Measurements from ENCODE around the gene CD274.

The CD274 gene

DNA sequence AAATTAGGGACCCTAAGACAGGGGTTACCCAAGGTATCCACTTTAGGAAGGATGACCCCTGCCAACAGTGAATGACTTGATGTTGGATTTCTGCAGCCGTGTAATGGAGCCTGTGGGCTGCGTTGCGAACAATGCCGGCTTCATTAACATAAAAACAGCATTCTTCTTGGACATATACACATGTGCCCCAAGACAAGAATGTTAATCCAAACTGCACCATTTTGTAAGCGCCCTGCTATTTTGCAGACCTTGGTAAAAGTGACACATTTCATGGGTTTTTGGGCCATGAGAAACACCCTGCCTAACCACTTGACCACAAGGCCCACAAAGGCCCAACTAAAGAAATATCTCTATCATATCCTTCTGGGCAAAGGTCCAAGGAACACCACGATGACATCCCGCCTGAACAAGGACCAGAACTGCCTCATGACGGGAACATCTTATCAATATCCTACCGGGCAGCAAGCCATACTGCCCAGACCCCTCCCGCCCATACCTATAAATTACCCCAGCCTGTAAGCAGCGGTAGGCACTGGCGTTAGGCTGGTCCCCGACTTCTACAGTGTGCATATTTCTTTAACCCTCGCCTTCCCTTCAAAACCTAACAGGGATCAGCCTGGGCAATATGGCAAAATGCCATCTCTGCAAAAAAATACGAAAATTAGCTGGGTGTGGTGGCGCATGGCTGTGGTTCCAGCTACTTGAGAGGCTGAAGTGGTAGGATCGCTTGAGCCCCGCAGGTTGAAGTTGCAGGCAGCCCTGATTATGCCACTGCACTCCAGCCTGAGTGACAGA, 50.3 kb downstream of the CD274 start:
- peak; percentile 60 for DNase-seq (ENCODE audit: low read depth)

DNA sequence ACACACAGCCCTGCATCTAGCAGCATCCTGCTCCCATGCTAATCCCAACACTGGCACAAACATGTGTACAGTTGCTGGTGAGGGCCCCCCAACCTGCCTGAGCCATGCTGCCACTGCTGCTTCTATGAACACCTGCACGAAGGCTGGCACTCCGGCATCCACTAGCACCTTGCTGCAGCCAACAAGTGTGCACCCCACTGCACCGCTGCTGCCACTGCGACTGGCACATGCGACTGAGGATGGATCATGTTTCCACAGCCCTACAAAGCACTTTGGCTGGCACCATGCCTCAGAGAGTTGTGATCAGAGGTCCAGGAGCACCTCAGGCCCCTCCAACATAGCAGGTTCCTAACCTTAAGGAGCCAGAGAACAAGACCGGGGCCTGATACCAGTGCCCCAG, 52.2 kb downstream of the CD274 start:
- no peak for DNase-seq (ENCODE audit: low read depth)

DNA sequence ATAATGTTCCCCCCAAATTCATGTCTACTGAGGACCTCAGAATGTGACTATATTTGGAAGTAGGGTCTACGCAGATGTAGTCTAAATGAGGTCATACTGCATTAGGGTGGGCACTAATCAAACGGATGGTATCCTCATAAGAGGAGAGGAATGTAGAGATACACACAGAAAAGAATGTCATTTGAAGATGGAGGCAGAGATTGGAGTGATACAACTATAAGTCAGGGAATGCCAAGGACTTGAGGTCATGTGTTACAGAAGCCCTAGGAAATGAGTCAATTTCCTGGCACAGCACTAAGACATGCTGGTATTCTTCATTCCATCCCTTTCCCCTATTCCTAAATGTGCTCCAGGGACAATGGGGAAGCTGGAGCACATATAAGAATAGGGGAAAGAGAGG, 59.2 kb downstream of the CD274 start:
- peak; percentile 98 for DNase-seq (ENCODE audit: low read depth)

DNA sequence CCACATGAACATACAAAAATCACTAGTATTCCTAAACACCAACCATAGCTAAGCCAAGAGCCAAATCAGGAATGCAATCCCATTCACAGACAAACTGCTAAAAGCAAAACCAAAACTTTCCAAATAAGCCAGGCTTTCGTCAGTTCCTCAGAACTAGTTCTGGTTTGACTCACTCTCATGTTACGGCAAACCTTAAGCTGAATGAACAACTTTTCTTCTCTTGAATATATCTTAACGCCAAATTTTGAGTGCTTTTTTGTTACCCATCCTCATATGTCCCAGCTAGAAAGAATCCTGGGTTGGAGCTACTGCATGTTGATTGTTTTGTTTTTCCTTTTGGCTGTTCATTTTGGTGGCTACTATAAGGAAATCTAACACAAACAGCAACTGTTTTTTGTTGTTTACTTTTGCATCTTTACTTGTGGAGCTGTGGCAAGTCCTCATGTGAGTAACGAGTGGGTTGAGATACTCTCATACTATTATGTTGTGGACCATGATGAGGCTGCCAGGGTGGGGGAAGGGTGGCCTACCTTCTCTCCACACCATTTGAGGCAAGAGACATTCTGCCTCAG, 60.1 kb downstream of the CD274 start, which contains the start of gene PDCD1LG2:
Gene PDCD1LG2 (plus strand): TSS at position 172 of the 572 bp plus-strand sequence. CDS start 12,016 bp downstream, outside the sequence.
- no peak for DNase-seq (ENCODE audit: low read depth)

DNA sequence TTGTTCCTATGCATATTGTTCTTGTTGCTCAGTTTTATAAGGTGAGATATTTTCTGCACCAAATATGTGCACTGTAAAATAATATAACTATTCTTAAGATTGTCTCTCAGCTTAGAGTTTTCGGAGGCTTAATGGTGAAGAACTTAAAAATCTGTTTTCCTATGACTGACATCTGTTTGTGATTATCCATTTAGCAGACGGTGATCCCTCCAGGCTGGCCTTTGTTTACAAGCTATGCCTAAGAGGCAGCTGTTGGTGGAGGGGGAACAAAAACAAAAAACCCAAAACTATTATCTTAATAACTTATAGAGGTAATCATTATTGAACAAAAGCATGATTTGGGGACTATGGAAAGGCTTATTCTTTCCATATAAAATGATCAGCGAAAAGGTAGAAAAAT, 60.6 kb downstream of the CD274 start:
- no peak for DNase-seq (ENCODE audit: low read depth)

DNA sequence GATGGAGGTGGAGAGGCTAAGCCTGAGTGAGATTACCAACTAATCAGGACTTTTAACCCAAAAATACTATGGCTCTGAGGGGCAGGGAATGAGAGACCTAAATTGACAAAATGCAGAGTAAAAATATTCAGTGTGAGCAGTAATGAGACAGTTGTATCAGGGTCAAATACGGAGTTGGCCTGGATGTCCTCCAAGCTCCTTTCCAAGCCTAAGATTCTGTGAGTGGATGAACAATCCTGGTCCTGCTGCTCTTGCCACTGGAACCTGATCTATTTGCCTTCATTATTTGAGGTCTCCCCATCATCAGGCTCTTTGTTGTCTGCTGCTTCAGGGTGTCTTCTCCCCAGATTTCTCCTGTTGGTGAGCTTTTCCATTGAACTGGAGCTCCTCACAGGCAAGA, 61.1 kb downstream of the CD274 start:
- DNase-seq (ENCODE audit: low read depth), result no peak

DNA sequence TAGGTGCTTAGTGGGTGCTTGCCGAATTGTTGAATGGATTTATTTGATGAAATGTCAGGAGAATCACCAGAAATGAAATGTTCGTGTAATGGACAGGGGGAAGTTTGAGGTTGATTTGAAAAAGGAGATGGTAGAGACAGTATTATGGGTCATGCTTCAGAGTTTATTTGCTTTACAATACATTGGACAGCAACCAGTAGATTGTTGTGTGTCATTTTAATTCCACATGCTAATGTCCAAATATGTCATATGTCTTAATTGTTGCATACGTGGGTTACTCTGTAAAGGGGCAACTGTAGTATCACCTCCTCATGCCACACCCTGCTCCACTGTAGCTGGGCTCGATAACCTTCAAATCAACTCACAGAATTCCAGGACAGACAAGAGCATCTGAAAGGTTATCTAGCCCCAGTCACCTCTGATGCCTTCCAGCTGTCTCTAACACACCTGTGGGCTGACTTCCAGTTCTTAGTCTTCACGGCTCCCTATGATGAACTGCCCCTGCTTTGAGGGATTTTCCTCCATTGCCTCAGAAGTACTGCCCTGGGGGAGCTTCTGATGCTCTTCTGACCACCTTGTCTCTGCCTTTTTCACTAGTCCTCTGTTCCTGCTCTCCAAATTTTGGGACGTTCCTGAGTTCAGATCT, 61.7 kb downstream of the CD274 start:
- no peak for DNase-seq (ENCODE audit: low read depth)

DNA sequence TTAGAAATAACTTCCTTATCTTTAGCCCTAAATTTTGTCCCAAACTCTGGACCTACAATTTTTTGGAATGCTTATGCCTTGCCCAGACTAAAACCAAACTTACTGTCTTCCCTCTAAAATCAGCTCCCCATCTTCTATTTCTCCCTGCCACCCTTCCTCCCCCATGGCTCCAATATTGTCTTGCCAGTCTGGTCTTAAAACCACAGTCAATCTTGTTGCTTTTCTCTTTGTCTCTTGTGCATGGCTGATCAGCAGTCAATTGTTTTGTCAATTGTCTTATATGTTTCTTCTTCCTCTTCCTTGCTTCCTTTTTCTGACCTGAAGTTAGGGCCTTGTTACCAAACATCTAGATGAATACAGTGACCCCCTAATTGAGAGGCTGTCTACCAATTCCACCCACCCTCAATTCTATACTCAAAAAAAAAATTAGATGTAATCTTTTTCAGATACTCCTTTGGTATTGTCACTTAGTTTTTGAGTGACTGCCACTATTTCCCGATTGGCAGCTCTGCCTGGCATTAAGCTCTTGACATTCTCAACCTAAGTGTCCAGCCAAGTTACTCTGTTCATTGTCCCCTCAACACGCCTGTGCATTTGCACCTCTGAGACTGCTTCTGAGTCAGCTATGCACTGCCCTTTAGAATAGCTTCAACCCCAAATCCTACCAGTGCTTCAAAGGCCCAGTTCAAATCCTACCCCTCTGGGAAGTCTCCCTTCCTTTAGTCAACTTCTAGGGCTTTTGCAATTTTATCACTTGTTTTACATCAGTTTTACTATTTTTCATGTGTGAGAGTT, 62.5 kb downstream of the CD274 start:
- no peak for DNase-seq (ENCODE audit: low read depth)

DNA sequence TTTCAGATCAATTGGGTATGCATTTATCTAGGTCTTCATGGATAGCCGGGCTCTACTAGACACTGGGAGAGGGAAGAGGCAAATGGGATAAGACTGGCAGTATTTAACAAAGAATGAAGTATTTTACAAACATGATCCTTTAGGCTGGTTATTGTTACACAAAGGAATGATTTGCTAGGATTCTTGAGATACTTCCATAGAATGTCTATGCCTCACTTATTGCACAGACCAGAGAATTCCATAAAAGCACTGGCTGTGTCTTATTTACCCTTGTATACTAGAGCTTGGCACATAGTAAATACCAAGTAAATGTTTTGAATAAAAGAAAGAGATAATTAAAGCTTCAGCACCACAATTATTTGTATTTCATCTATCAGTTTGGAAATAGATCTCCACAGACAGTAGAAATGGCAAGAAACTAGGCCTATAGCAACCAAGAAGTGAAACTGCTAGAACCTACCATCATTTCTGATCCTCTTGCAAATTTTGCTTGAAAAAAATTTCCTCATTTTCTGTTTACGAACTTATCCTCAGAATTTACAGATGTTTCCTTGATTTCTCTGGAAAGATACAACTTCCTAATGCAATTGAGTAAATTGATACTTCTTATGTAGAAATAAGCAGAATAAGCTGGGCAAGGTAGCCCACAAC, 63.7 kb downstream of the CD274 start:
- no peak for DNase-seq (ENCODE audit: low read depth)

DNA sequence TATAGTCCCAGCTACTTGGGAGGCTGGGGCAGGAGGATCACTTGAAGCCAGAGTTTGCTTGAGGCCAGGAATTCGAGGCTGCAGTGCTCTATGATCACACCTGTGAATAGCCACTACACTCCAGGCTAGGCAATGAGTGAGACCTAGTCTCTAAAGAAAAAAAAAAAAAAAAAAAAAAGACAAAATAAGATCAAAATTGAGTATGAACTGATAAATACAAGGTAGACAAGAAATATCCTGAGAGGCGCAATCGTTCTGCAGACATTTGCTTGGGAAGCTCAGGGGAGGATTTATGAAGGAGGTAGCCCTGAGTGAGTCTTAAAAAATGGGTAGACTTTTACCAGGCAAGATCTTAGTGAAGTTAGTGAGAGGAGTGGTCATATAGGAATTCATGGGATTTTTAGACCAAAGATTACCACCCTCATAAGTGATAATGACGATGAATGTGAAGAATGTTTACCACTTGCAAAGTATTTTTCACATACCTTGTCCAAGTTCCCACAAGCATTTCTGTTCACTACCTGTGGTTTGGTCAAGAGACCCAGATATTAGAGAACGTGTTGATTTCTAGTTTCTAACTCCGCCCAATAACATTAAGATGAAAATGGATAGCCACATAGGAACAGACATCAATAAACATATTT, 64.4 kb downstream of the CD274 start:
- no peak for DNase-seq (ENCODE audit: low read depth)

DNA sequence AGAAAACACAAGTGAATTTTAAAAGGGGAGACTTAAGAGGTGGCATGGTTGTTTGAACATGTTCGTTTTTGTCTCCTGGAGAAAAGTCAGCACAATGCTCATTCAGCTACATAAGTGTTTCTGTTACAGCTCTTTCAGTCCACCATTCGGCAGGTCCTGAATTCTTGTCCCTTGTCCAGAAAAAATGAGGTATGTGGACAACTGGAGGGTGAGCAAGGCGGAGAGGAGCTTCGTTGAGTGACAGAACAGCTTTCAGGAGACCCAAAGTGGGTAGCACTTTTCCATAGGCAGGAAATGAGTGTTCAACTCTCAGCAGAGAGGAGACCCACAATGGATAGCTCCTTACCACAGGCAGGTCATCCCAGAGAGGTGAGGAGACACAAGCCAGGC, 64.9 kb downstream of the CD274 start:
- no peak for DNase-seq (ENCODE audit: low read depth)

DNA sequence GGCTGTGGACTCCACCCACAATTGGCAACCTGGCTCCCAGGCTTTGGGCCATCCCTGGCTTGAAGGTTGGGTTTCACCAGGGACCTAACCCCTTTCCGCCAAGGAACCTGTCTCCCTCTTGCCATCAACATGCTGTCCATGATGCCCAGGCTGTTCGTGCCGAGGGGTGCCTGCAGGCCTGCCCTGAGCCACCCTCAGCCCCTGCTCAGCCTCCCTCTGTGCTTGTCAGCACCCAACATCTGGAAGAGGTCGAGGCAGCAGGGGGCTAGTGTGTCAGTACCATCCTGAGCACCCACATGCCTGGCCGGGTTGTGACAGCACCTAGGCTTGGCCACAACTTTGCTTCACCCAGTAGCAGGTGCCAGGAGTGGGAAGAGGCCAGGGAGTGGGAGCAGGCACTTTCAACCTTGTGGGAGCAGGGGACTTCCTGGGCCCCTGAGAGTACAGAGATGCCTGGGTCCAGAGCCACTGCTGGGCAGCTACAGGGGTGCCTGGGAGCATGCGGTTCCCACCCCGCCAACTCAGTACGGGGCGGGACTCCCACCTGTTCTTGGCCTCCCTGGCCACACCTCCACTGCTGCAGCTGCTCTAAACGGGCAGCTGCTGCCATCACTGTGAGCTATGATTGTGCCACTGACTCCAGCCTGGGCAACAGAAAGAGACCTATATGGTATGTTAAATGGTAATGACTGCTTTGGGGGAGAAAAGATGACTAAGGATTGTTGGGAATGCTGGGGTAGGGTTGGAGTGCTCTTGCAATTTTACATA, 66.3 kb downstream of the CD274 start:
- no peak for DNase-seq (ENCODE audit: low read depth)

DNA sequence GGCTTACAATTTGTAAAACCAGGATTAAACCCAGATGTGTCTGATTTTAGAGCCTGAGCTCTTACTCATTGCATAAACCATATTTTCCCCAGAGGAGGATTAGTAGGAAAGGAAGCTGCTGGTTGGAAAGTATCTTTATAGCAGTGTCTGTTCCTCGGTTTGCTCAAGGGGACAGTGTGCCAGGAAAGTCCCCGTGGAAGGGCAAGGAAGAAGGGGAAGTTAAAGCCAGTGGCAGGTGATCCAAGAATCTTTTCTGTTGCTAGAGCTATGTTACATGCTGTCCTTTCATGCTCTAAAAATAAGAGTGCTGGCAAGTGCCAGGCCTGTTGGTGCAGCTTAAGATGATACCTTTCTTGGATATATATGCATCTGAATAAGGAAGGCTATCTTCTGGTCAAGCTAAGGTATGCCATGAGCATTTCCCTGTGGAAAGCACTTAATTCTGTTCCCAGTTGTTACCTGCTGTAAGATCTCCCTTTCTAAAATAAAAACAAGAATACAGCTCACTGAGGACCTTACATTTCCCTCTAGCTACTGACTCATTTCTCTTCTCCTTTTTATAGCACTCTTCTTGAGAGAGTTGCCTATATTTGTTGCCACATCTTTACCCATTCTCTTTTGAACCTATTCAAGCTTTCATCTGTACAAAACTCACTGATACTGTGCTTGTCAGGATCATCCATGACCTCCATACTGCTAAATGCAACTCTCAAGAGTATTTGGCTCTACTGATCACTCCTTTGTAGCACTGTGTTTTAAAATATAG, 68.0 kb downstream of the CD274 start:
- no peak for DNase-seq (ENCODE audit: low read depth)

DNA sequence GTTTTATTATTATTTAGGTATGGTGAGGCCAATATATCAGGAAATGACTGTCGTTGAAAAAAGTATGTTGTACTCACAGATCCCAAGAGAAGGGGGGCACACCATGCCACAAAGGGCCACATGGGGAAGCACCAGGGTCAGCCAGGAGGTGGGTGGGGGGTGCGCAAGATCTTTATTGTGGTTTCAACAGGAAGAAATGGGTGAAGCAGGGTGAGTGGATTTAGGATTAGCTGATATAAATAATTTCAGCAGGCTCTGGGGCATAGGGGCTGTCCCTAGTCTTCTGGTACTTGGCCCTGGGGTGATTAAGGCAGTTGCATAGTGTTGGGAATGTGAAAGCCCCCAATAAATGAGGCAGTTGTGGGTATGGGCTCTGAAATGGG, 68.6 kb downstream of the CD274 start:
- DNase-seq (ENCODE audit: low read depth), result no peak

Measured in non-pigmented ciliary epithelial cell (primary cell).